Measurements from ENCODE around the gene ABCB9.
"Not testable (repeated sequence)": the region's sequence is repeated elsewhere in the genome, so short reads cannot be mapped to it uniquely, and the experiment has no call there.

ABCB9 gene

GRCh38 chr12:122959566-122960192 is 6.6 kb downstream of the ABCB9 start:
- DNase-seq: no peak

- DNase-seq: no peak
These were observed 7.9 kb downstream of the ABCB9 start for GRCh38 chr12:122958198-122958888.

GRCh38 chr12:122956035-122956434 is 10.2 kb downstream of the ABCB9 start:
- DNase-seq: no peak

- DNase-seq: no peak
These were observed 11.1 kb downstream of the ABCB9 start for GRCh38 chr12:122955156-122955555.

- DNase-seq: peak; percentile 60
These were observed 14.0 kb downstream of the ABCB9 start for GRCh38 chr12:122951979-122952892.

GRCh38 chr12:122951406-122951805 is 14.9 kb downstream of the ABCB9 start:
- DNase-seq: no peak

- no peak for DNase-seq
These were observed 16.2 kb downstream of the ABCB9 start for GRCh38 chr12:122949816-122950675.

GRCh38 chr12:122949405-122949804 is 16.9 kb downstream of the ABCB9 start:
- DNase-seq: no peak

GRCh38 chr12:122948605-122949004 is 17.7 kb downstream of the ABCB9 start:
- no peak for DNase-seq

GRCh38 chr12:122947352-122947792 is 18.9 kb downstream of the ABCB9 start:
- DNase-seq: no peak

GRCh38 chr12:122946690-122947341 is 19.4 kb downstream of the ABCB9 start:
- DNase-seq: peak; percentile 65

GRCh38 chr12:122944605-122945592 is 21.4 kb downstream of the ABCB9 start:
- DNase-seq: no peak

- no peak for DNase-seq
These were observed 23.1 kb downstream of the ABCB9 start for GRCh38 chr12:122943196-122943595.

GRCh38 chr12:122942637-122943036 is 23.6 kb downstream of the ABCB9 start:
- no peak for DNase-seq

GRCh38 chr12:122941351-122941750 is 24.9 kb downstream of the ABCB9 start:
- DNase-seq: not testable (repeated sequence)

GRCh38 chr12:122939125-122939524 is 27.1 kb downstream of the ABCB9 start:
- no peak for DNase-seq

- no peak for DNase-seq
These were observed 28.6 kb downstream of the ABCB9 start for GRCh38 chr12:122937622-122938091.

- DNase-seq: no peak
These were observed 30.9 kb downstream of the ABCB9 start for GRCh38 chr12:122935318-122935717.

- DNase-seq: no peak
These were observed 31.5 kb downstream of the ABCB9 start for GRCh38 chr12:122934722-122935121.

GRCh38 chr12:122932207-122932606 is 34.1 kb downstream of the ABCB9 start:
- DNase-seq: no peak

- no peak for DNase-seq
These were observed 36.5 kb downstream of the ABCB9 start for GRCh38 chr12:122929812-122930211.

All from activated effector memory CD4-positive, alpha-beta T cell treated with Interleukin-2 at 50 U/mL for 16 hours (primary cell).